HG03097 (cell line): ENCODE measurements around the gene FBXL16.

Source experiments
- ATAC-seq: cut with Tn5 transposase; IDR thresholded peaks from one replicate; pipeline ENCODE4 v1.9.1; 2021; ENCODE audit not compliant: unreplicated experiment, low FRiP score

Gene FBXL16

GRCh38 chr16:648071-648780 is 57.4 kb downstream of the FBXL16 start:
- no peak for ATAC-seq

DNA sequence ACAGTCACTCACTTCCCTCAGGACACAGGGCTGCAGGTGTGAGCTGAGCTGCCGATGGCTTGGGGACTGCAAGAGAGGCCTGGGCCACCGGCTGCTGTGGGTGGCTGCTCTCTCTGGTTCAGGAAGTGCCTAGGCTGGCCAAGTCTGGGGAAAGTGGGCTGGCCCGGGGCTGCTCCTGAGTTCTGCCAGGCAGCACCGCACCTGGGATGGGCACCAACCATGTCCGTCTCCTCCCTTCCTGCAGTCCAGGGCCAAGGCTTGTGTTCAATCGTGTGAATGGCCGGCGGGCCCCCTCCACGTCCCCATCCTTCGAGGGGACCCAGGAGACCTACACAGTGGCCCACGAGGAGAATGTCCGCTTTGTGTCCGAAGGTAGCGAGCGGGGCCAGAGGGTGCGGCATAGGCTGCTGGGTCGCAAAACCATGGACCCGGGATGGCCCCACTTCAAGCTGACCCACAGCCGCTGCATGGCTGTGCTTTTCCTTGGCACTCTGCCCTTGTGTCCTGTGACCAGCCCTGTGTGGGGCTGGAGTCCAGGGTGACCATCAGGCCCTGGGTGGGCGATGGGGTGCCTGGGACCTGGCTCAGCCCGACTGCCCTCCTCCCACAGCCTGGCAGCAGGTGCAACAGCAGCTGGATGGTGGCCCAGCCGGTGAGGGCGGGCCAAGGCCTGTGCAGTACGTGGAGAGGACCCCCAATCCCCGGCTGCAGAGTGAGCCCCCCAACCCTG is 58.3 kb downstream of the FBXL16 start:
- ATAC-seq: no peak

DNA sequence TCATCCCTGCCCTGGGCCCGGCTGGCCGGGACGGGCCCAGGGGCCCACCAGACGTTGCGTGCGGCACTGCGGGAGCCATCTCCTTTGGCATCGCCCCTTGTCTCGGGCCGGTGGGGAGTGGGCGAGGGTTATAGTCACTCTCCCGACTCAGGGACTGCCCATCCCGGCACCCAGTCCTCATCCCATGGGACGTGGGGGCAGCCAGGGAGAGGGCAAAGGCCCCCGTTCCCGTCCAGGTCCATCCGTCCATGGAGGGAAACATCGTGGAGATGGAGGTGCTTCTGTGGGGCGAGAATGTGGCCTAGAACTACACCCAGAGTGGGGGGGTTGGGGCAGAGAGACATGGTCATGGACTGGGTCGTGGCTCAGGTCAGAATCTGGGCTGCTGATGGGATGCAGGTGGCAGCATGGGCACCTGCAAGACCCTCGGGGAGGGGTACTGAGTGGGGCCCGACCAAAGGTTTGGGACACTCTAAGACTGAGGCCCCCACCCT is 58.9 kb downstream of the FBXL16 start:
- ATAC-seq: no peak

GRCh38 chr16:645852-646678 is 59.5 kb downstream of the FBXL16 start:
- ATAC-seq: no peak

DNA sequence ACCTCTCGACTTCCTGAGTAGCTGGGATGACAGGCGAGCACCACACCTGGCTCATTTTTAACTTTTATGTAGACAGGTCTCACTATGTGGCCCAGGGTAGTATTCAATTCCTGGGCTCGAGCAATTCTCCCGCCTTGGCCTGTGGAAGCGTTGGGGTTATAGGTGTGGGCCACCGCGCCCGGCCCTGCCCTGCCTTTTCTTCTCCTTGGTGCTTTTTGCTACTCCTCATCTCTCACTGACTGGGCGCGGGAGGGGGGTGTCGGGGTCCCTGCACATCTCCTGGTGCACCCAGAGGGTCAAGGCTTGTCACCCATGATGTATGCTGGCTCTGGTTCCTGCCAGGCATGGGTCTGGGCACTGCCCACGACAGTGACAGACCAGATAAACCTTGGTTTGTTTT is 61.0 kb downstream of the FBXL16 start:
- no peak for ATAC-seq

- ATAC-seq: no peak
Measured at GRCh38 chr16:643050-643368, 62.6 kb downstream of the FBXL16 start.
